Measurements from ENCODE around the gene HOXB8.

The HOXB8 gene

GRCh38 chr17:48624544-48625494 lies 9.7 kb upstream of the HOXB8 start:
- no peak for TF ChIP-seq ZC3H10 (CRISPR knock-in tag; IDR thresholded peaks at IDR 0.05)
- no peak for TF ChIP-seq PATZ1 (CRISPR knock-in tag; IDR thresholded peaks at IDR 0.05; ENCODE audit: borderline replicate concordance)
- TF ChIP-seq CSDC2 (CRISPR knock-in tag; IDR thresholded peaks at IDR 0.05) = no peak
- peak; percentile 50 for ATAC-seq

DNA sequence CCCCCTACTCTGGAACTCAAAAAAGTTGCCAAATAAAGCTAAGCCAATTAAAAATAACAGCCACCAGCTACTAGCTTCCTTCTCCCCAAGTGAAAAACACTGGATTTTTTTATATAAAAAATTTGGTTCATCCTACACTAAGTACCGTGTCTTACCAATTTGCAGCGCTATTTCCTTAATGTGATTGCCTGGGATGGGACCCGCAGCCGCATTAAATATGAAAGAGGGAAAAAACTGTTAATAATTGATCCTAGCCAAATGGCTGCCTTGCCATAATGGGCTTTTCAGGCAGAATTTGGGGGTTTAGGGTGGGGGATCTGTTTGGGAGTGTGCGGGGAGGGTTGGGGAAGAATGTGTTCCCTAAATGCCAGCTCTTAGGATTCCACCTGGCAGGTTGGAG lies 9.0 kb upstream of the HOXB8 start:
- TF ChIP-seq TCF4 (CRISPR knock-in tag; IDR thresholded peaks at IDR 0.05; ENCODE audit: borderline replicate concordance) (no peak), BACH2 (CRISPR knock-in tag; IDR thresholded peaks at IDR 0.05; ENCODE audit: borderline replicate concordance) (no peak), ZFP30 (CRISPR knock-in tag; IDR thresholded peaks at IDR 0.05) (no peak), CSRNP3 (CRISPR knock-in tag; IDR thresholded peaks at IDR 0.05) (no peak), TOX (CRISPR knock-in tag; IDR thresholded peaks at IDR 0.05; ENCODE audit: borderline replicate concordance) (no peak), SNAI2 (CRISPR knock-in tag; IDR thresholded peaks at IDR 0.05) (no peak), ESRRG (CRISPR knock-in tag; IDR thresholded peaks at IDR 0.05) (no peak)
- ATAC-seq = no peak

DNA sequence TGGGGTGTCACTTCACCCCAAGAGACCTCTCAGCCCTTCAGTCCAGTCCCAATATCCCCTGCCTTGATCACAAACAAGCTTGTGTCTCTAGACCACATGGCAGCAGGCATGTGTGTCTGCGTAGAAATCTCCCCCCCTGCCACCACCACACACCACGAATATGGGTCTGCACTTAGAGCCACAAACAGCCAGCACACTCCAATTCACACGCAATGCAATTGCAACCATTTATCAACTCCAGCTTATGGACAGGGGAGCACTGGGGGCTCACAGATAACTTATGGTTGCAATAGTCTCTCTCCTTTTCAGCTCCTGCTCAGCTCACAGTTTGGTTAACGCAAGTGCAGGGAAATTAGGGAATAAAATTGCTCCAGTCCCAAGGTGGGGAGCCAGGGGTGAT lies 8.5 kb upstream of the HOXB8 start:
- no peak for ATAC-seq
- TF ChIP-seq ZC3H10 (CRISPR knock-in tag; IDR thresholded peaks at IDR 0.05) (no peak), PPARA (CRISPR knock-in tag; IDR thresholded peaks at IDR 0.05; ENCODE audit: borderline replicate concordance) (no peak), TSHZ2 (CRISPR knock-in tag; IDR thresholded peaks at IDR 0.05) (no peak), ZNF70 (CRISPR knock-in tag; IDR thresholded peaks at IDR 0.05) (no peak)

- TF ChIP-seq ARNTL (CRISPR knock-in tag; IDR thresholded peaks at IDR 0.05; ENCODE audit: borderline replicate concordance, low read depth) (no peak), TCF4 (CRISPR knock-in tag; IDR thresholded peaks at IDR 0.05; ENCODE audit: borderline replicate concordance) (no peak), ZNF565 (CRISPR knock-in tag; conservative IDR thresholded peaks at IDR 0.05; ENCODE audit: low read depth) (no peak), PPARA (CRISPR knock-in tag; IDR thresholded peaks at IDR 0.05; ENCODE audit: borderline replicate concordance) (no peak), CSRNP3 (CRISPR knock-in tag; IDR thresholded peaks at IDR 0.05) (no peak)
- no peak for ATAC-seq
Observed at GRCh38 chr17:48622857-48623256, 7.8 kb upstream of the HOXB8 start.

Data from SK-N-SH treated with all-trans-retinoic acid at 6 μM for 48 hours (cell line).